ENCODE data around the gene COPS3.
A peak's percentile ranks its signal among the peaks of the same experiment; 100 is the strongest.
"Not testable (repeated sequence)": the region's sequence is repeated elsewhere in the genome, so short reads cannot be mapped to it uniquely, and the experiment has no call there.

Gene COPS3

DNA sequence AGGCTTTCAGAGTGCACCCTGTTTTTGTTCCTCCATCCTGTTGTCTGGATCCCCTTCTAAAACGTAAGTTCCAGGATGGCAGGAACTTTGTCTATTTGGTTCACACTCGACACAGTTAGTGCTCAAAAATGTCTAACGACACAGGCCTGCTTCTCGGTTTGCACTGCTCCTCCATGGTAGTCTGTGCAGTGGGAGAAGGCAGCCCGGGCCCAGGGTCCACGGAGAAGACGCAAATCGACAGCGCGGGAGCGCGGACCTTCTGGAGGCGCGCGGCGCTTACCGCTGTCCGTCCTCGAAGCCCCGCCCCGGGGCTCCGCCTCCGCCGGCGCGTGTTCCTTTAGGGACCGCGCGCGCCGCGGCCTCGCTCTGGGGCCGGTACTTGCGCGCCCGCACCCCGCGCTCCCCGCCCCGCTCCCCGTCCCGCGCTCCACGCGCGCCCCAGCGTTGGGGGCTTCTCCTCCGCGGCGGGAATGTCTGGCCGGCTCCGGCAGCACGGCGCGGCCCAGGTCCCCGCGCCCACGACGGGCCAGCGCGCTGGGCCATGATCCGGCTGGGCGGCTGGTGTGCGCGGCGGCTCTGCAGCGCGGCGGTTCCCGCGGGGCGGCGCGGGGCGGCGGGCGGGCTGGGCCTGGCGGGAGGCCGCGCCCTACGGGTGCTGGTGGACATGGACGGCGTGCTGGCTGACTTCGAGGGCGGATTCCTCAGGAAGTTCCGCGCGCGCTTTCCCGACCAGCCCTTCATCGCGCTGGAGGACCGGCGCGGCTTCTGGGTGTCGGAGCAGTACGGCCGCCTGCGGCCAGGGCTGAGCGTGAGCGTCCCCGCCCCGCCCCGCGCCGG is 22.2 kb upstream of the COPS3 start, which contains the start of gene NT5M:
Gene NT5M (plus strand): TSS at position 364 of the 837 bp plus-strand sequence. CDS start 178 bp downstream, at position 542.
- DNase-seq (ENCODE audit: low read depth, low spot score): peak; percentile 84

DNA sequence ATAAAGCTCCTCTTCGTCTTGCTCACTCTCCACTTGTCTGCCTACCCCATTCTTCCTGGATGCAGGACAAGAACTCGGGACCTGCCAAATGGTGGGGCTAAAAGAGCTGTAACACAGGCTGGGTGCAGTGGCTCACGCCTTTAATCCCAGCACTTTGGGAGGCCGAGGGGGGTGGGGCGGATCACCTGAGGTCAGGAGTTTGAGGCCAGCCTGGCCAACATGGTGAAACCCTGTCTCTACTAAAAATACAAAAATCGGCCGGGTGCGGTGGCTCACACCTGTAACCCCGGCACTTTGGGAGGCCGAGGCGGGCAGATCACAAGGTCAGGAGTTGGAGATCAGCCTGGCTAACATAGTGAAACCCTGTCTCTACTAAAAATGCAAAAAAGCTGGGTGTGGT is 20.6 kb upstream of the COPS3 start:
- DNase-seq (ENCODE audit: low read depth, low spot score): not testable (repeated sequence)

DNA sequence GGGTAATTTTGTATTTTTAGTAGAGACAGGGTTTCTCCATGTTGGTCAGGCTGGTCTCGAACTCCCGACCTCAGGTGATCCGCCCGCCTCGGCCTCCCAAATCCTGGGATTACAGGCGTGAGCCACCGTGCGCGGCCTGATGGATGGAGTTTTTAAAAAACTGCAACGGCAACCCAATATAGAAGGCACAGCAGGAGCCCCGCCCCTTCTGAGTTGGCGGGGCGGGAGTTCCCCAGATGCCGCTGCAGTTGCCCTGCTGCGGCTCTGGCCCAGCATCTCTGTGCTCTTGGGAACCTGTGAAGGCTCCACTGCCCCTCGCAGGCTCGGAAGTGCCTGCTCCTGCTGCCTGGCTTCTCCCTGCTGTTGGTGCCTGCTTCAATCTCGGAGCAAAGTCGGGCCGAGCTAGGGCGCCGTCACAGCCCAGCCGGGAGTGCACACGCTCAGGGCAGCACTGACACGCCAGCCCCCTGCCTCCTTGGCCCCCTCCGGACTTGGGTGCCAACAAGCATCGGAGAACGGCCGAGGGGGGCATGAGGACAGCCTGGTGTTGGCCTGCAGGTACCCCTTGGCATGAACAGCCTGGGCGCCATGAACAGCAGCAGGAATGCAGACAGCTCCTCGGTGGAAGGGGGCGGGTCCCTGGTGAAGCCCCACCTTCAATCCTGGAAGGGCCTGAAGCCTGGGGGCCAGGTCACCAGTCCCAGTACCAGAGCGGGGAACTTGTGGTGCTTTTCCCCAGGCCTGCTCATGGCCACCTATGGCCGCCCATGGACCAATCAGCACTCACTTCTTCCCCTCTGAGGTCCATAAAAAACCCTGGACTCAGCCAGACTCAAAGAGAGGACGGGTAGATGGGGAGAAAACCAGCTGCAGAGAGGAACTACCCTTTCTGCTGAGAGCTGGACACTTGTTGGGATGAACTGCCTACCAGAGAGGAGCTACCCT is 19.9 kb upstream of the COPS3 start:
- peak; percentile 66 for DNase-seq (ENCODE audit: low read depth, low spot score)

DNA sequence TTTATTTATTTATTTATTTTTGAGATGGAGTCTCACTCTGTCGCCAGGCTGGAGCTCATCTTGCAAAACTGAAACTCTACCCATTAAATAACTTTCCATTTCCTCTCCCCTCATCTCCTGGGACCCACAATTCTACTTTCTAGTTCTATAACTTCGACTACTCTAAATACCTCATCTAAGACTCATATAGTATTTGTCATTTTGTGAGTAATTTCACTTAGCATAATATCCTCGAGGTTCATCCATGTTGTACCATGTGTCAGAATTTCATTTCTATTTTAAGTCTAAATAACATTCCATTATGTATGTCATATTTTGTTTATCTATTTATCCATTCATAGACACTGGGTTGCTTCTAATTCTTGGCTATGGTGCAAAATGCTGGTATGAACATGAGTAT is 17.1 kb upstream of the COPS3 start:
- DNase-seq (ENCODE audit: low read depth, low spot score): no peak

DNA sequence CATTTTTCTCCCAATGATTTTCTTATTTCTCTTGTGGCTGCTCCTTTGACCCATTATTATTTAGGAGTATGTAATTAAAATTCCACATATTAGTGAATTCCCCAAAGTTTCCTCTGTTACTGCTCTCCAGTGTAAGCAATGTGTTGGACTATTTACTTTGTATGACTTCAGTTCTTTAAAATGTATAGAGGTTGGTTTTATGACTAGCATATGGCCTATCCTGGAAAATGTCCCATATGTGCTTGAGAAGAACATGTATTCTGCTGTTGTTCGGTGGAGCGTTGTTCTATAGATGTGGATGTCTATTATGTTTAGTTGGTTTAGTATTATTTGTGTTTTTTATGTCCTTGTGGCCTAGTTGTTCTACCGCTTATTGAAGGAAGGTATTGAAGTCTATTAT is 16.2 kb upstream of the COPS3 start:
- DNase-seq (ENCODE audit: low read depth, low spot score): no peak

DNA sequence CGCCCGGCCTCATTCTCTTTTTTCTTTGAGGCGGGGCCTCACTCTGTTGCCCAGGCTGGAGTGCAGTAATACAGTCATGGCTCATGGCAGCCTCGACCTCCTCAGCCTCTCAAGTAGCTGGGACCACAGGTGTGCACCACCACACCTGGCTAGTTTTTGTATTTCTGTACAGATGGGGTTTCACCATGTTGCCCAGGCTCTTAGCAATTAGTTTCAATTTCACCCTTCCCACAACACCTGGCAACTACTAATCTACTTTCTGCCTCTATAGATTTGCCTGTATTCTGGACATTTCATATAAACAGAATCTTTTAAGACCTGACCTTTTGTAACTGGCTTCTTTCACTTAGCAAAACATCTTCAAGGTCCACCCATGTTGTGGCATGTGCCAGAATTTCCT is 14.1 kb upstream of the COPS3 start:
- no peak for DNase-seq (ENCODE audit: low read depth, low spot score)

DNA sequence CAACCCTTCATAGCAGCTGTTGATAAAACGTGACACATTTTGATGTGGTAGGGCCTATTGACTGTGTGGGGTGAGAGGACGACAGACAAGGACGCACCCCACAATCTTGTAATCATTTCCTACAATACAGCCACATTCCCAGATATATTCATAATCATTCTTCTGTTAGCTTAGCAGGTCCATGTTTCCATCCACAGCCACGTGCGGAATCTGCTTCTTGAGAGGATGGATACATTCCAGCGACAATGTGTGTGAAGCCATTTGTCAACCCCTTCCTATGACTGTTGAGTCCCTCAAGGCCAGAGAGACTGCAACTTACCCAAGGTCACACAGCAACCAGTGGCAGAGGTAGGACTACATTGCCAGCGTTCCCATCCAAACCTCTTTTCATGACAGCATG is 8.7 kb upstream of the COPS3 start:
- no peak for DNase-seq (ENCODE audit: low read depth, low spot score)

DNA sequence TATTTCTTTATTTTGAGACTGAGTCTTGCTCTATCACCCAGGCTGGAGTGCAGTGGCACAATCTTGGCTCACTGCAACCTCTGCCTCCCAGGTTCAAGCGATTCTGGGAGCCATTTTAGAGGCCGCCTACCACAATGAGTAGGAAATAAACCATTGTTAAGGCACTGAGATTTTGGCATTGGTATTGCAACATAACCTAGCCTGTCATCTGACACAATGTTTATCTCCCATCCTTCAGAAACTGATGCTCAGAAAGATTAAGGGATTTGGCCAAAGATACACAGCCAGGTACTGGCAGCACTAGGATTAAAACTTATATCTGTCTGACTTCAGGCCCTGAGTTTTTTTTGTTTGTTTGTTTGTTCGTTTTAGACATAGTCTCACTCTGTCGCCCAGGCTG is 8.0 kb upstream of the COPS3 start:
- DNase-seq (ENCODE audit: low read depth, low spot score): no peak

DNA sequence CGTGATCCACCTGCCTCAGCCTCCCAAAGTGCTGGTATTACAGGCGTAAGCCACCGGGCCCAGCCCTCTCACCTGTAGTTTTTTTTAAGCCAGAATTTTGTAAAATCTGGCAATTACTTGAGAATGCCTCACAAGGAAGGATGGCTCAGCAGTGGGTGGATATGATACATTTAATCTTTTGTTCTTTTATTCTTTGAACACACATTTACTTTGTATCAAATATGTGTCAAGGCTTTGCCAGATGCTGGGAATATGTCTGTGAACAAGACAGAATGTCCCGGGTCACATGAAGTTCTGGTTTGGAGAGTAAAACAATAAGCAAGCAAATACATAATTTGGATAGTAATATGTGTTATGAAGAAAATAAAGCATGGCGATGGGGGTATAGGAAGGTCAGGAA is 4.9 kb upstream of the COPS3 start:
- DNase-seq (ENCODE audit: low read depth, low spot score): no peak

DNA sequence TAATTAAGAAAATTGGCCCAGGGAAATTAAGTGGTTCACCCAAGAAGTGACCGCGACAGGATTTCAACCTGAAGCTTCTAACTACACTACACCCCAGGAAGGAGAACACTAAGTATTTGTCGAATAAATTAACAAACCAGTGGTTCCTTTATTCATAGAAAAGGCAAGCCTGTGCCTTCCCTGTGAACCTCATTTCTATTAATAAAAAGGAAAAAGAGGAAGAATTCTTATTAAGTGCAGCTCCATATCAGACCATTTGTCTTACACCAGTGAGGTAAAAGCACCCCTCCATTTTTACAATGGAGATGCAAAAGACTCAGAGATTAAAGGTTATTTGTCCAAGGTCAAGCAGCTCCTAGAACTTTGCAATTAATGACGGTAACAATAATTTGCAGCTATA is 1.7 kb downstream of the COPS3 start:
- no peak for DNase-seq (ENCODE audit: low read depth, low spot score)

DNA sequence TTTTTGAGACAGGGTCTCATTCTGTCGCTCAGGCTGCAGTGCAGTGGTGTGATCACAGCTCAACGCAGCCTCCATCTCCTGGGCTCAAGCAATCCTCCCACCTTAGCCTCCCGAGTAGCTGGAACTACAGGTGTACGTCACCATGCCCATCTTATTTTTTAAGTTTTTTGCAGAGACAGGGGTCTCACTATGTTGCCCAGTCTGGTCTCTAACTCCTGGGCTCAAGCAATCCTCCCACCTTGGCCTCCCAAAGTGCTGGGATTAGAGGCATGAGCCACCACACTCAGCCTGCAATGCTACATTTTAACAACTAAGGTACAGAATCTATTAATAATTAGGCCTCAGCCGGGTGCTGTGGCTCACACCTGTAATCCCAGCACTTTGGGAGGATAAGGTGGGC is 3.6 kb downstream of the COPS3 start:
- not testable (repeated sequence) for DNase-seq (ENCODE audit: low read depth, low spot score)

DNA sequence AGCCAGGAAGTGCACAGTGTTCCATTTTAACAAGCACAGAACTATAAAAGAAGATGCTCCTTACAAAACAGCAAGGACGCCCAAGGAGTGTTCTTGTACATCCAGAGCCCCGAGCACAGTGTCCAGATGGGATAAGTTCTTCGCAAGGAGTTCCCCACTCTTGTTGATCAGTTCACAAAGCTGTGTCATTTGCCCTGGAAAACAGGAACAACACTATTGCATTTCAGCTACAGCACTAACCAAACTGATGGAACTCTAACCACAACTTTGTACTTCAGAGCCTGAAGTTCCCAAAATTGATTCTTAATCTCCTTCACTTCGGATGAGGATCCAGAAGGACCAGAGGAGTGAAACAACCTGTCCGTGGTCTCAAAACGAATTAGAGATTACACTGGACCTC is 5.1 kb downstream of the COPS3 start:
- DNase-seq (ENCODE audit: low read depth, low spot score): no peak

DNA sequence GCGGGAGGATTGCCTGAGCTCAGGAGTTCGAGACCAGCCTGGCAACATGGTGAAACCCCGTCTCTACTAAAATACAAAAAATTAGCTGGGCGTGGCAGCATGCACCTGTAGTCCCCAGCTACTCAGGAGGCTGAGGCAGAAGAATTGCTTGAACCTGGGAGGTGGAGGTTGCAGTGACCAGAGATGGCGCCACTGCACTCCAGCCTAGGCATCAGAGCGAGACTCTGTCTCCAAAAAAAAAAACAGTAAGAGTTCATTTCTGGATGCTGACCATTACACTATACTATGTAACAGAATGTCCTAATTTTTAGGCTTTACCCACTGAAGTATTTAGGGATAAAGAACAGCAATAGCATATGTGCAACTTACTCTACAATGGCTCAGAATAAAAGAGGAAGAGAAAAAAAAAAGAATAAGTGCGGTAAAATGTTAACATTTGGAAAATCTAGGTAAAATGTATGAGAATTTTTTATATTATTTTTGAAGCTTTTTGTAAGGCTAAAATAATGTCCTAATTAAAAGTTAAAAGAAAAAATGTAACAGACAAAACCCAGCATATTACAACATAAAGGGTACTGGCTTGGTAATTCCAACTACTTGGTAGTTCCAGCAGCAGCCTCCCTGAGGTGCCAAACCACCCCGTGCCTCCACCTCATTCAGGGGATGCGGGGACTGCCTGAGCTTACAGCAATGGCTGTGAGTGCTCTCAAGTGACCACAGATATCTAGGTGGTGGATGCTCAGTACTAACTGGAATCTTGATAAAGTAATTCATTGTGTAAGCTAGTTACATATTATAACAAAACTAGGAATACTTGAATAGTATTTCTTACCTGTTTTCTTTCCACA is 10.9 kb downstream of the COPS3 start:
- no peak for DNase-seq (ENCODE audit: low read depth, low spot score)

DNA sequence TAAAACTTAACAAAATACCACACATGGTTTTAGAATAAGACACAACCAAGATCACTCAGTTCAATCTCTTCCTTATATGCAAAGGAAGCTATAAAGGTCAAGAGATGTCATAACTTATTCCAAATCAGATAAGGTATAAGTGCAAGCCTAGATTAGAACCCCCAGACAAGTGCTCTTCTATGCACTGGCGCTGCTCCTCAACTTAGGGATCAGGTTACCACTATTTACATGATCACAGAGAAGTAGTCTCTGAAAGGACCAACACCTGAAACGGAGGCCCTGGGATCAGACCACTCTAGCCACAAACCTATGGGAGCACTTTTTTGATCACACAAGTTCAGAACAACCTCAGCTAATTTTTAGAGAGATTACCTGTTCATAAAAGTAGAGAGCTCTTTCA is 16.6 kb downstream of the COPS3 start:
- DNase-seq (ENCODE audit: low read depth, low spot score): no peak

DNA sequence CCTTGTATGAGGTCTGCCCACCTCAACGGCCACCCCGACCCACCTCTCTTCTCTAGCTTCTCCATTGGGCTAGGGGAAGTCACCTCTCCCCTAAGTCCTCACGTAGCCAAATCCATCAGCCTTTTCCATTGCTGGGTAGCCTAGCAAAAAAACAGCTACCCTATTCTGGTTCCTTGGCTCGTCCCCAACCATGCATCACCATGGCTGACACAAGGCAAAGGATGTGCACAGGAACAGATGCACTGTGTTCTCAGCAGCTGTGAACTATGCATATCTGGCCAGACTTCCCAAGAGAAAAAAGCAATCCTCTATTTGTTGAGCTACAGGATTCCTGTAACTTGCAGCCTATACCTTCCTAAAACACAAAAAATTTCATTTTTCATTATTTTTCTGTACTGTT is 22.0 kb downstream of the COPS3 start:
- no peak for DNase-seq (ENCODE audit: low read depth, low spot score)

DNA sequence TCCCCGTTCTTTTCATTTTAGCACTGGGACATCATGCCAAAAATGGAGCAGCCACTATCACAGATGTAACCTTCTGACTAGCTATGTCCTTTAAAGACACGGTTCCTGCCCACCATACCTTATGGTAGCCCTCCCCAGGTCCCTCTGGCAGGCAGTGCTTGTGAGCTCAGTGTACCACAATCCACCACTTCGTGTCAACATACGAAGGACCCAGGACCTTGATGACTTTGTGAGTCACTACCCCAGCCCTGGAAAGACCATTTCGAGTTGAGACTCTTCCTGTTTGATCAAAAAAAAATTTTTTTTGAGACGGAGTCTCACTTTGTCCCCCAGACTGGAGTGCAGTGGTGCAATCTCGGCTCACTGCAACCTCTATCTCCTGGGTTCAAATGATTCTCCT is 23.0 kb downstream of the COPS3 start:
- DNase-seq (ENCODE audit: low read depth, low spot score): no peak

DNA sequence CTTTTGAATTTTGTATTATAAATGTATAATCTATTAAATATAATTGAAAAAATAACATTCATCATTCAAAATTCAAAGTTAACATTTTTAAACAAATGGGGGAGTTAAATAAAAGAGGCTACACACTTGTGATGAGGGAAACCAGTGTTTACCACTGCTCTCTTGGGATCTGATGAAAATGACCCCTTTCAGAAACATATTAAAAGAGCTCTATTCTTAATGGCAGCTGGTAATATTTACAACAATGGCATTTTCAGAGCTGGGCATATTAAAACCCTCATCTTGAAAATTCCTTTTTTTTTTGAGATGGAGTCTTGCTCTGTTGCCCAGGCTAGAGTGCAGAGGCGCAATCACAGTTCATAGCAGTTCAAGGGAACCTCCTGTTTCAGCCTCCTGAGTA is 24.7 kb downstream of the COPS3 start:
- DNase-seq (ENCODE audit: low read depth, low spot score): no peak

DNA sequence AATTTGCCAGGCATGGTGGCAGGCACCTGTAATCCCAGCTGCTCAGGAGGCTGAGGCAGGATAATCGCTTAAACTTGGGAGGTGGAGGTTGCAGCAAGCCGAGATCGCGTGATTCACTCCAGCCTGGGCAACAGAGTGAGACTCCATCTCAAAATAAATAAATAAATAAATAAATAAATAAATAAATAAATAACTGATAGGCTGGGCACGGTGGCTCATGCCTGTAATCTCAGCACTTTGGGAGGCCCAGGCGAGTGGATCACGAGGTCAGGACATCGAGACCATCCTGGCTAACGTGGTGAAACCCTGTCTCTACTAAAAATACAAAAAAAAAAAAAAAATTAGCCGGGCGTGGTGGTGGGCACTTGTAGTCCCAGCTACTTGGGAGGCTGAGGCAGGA is 25.4 kb downstream of the COPS3 start:
- DNase-seq (ENCODE audit: low read depth, low spot score): not testable (repeated sequence)

DNA sequence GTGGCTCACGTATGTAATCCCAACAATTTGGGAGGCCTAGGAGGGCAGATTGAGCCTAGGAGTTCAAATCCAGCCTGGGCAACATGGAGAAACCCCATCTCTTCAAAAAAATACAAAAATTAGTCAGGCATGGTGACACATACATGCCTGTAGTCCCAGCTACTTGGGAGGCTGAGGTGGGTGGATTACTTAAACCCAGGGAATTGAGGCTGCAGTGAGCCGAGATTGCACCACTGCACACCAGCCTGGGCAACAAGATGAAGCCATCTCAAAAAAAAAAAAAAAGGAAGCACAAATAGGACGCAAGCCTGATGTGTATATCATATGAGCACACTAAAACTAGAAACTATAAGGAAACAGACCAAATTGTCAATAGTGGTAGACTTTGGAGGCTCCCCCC is 27.0 kb downstream of the COPS3 start:
- DNase-seq (ENCODE audit: low read depth, low spot score): no peak

DNA sequence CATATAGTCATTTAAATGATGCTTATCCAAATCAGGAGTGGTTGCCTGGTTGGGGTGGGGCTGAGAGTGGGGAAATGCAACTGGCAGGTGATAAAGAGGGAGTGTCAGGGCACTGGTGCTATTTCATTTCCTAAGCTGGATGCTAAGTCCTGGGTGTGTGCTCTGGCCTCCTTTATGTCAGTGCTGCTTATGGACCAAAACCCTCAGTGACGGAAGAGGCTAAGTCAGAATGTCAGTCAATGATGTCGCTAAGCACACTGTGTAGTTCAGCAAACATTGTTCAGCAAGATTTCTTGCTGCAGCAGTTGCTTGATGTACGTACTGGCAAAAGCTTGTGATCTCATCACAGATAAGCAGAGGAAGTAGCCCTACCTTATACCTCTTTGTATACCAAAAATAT is 27.6 kb downstream of the COPS3 start:
- DNase-seq (ENCODE audit: low read depth, low spot score): no peak

DNA sequence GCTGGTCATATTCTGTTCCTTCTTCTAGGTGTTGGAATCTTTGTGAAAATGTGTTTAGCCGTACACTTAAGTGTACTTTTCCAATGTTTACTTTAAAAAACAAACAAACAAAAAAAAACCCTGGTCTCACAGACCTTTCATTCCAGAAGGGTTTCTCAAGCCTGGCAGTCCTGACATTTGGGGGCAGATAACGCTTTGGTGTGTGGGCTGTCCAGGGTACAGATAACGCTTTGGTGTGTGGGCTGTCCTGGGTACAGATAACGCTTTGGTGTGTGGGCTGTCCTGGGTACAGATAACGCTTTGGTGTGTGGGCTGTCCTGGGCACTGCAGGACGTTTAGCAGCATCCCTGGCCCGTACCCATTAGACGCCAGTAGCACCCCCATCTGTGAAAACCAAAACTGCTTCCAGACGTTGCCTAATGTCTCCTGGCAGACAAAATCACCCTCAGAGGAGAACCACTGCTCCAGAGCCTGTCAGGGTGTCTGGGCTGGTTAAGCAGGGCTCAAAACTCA is 28.8 kb downstream of the COPS3 start:
- no peak for DNase-seq (ENCODE audit: low read depth, low spot score)

DNA sequence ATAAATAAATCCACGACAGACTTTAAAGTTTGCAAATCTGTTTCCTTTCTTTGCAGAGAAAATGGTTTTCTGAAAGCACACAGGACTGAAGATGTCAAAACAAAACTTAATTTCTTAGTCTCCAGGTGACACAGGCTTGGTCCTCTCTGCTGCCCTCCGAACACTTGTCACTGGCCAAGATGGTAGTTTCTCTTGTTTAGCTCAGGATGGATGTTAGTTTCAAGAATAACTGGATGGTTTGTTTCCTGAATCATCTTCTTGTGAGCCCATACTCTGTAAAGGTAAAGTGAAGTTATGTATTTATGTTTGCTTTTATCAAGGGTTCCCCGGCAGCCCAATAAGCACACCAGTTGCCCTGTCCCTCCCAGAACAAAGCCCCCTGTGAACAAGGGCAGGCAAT is 34.2 kb downstream of the COPS3 start:
- DNase-seq (ENCODE audit: low read depth, low spot score): no peak
